ENCODE data around the gene HERC4.

- TF ChIP-seq CTCF (conservative IDR thresholded peaks at IDR 0.05; ENCODE audit: low read length) (no peak), EZH2phosphoT487 (IDR thresholded peaks at IDR 0.05; ENCODE audit: borderline replicate concordance, low read depth, low read length) (no peak)
Measured at GRCh38 chr10:67924136-67924535, 150.9 kb downstream of the HERC4 start.
